ENCODE data around the gene TAGAP. TPM values are rescaled to one million over a fixed set of nuclear protein-coding genes. Genes with fewer than 3 reads are reported as not detected.

Gene TAGAP
- total RNA-seq, 2 experiments from 2014 or later, result 64.5 to 67.0 TPM

- ATAC-seq (no peak), DNase-seq (no peak)
- no peak overlapping the region for H3K27ac Mint-ChIP-seq
- ChIA-PET POLR2A (interaction anchor here (2.5 kb wide), 1 partner anchor 9 kb away, joined by 8 read pairs; no protein-coding TSS in a partner anchor), CTCF (interaction anchor here (0.9 to 6.0 kb wide), 2 partner anchors 10 to 22 kb away, joined by 3 to 33 read pairs; no protein-coding TSS in a partner anchor)
- H3K36me3 Mint-ChIP-seq (ENCODE audit: low read depth), result peaks cover 4% of the 10 kb centered on the region
- peaks cover 2% of the 10 kb centered on the region for H3K9me3 Mint-ChIP-seq (ENCODE audit: insufficient read depth)
- H3K4me1 Mint-ChIP-seq (ENCODE audit: low read depth), result peaks cover 25% of the 10 kb centered on the region
- H3K27me3 Mint-ChIP-seq (ENCODE audit: low read depth), result no peaks in the 10 kb centered on the region
- H3K4me3 Mint-ChIP-seq, result no peak overlapping the region
Observed at GRCh38 chr6:159084493-159085091, 39.8 kb upstream of the TAGAP start.

- peaks cover 36% of the 10 kb centered on the region for H3K4me1 Mint-ChIP-seq (ENCODE audit: low read depth)
- H3K9me3 Mint-ChIP-seq (ENCODE audit: insufficient read depth), result peaks cover 5% of the 10 kb centered on the region
- ATAC-seq, result no peak
- H3K36me3 Mint-ChIP-seq (ENCODE audit: low read depth), result peaks cover 8% of the 10 kb centered on the region
- H3K27me3 Mint-ChIP-seq (ENCODE audit: low read depth), result no peaks in the 10 kb centered on the region
- CTCF ChIA-PET, result interaction anchor here (1.0 to 6.0 kb wide), 2 partner anchors 11 to 39 kb away, joined by 4 to 33 read pairs; no protein-coding TSS in a partner anchor
- DNase-seq, result no peak
- H3K4me3 Mint-ChIP-seq, result no peak overlapping the region
- no peak overlapping the region for H3K27ac Mint-ChIP-seq
- POLR2A ChIA-PET, result interaction anchor here (1.0 to 2.5 kb wide), 6 partner anchors 10 to 40 kb away, joined by 3 to 8 read pairs (median 6); partner anchors contain the start of gene TAGAP
Observed at GRCh38 chr6:159083146-159083545, 38.4 kb upstream of the TAGAP start.

GRCh38 chr6:159082039-159082815 lies 37.4 kb upstream of the TAGAP start:
- no peak overlapping the region for H3K4me3 Mint-ChIP-seq
- DNase-seq, result no peak
- peaks cover 43% of the 10 kb centered on the region for H3K4me1 Mint-ChIP-seq (ENCODE audit: low read depth)
- peaks cover 5% of the 10 kb centered on the region for H3K9me3 Mint-ChIP-seq (ENCODE audit: insufficient read depth)
- H3K27ac Mint-ChIP-seq, result no peak overlapping the region
- CTCF ChIA-PET, result interaction anchor here (1.0 to 6.0 kb wide), 2 partner anchors 12 to 20 kb away, joined by 4 to 33 read pairs; no protein-coding TSS in a partner anchor
- POLR2A ChIA-PET, result interaction anchor here (1.2 to 3.4 kb wide), 7 partner anchors 11 to 39 kb away, joined by 3 to 38 read pairs (median 8); partner anchors contain the start of gene TAGAP
- no peak for ATAC-seq
- peaks cover 8% of the 10 kb centered on the region for H3K36me3 Mint-ChIP-seq (ENCODE audit: low read depth)
- H3K27me3 Mint-ChIP-seq (ENCODE audit: low read depth), result no peaks in the 10 kb centered on the region

GRCh38 chr6:159080217-159080976 lies 35.6 kb upstream of the TAGAP start:
- ChIA-PET CTCF (interaction anchor here (0.8 to 6.0 kb wide), 12 partner anchors 9 to 107 kb away, joined by 3 to 33 read pairs (median 4); partner anchors contain the start of gene TAGAP), POLR2A (interaction anchor here (0.6 to 3.4 kb wide), 9 partner anchors 8 to 41 kb away, joined by 3 to 38 read pairs (median 4); partner anchors contain the start of gene TAGAP)
- Mint-ChIP-seq H3K9me3 (ENCODE audit: insufficient read depth) (peaks cover 5% of the 10 kb centered on the region), H3K36me3 (ENCODE audit: low read depth) (peaks cover 6% of the 10 kb centered on the region), H3K4me1 (ENCODE audit: low read depth) (peaks cover 56% of the 10 kb centered on the region), H3K27ac (peak overlapping the region; percentile 70), H3K4me3 (no peak overlapping the region), H3K27me3 (ENCODE audit: low read depth) (no peaks in the 10 kb centered on the region)
- DNase-seq (peak; percentile 41), ATAC-seq (peak; percentile 52)

GRCh38 chr6:159079367-159079766 lies 34.6 kb upstream of the TAGAP start:
- peaks cover 5% of the 10 kb centered on the region for H3K9me3 Mint-ChIP-seq (ENCODE audit: insufficient read depth)
- H3K36me3 Mint-ChIP-seq (ENCODE audit: low read depth), result peaks cover 5% of the 10 kb centered on the region
- no peaks in the 10 kb centered on the region for H3K27me3 Mint-ChIP-seq (ENCODE audit: low read depth)
- H3K4me3 Mint-ChIP-seq, result no peak overlapping the region
- peak overlapping the region; percentile 47 for H3K27ac Mint-ChIP-seq
- ATAC-seq, result no peak
- peak; percentile 19 for DNase-seq
- H3K4me1 Mint-ChIP-seq (ENCODE audit: low read depth), result peaks cover 60% of the 10 kb centered on the region
- ChIA-PET CTCF (interaction anchor here (0.8 to 6.0 kb wide), 10 partner anchors 9 to 106 kb away, joined by 3 to 33 read pairs (median 4); partner anchors contain the start of gene TAGAP), POLR2A (interaction anchor here (0.6 to 3.4 kb wide), 6 partner anchors 9 to 36 kb away, joined by 3 to 38 read pairs (median 8); partner anchors contain the start of gene TAGAP)

- CTCF ChIA-PET, result interaction anchor here (0.9 to 4.8 kb wide), 10 partner anchors 9 to 68 kb away, joined by 3 to 37 read pairs (median 4); no protein-coding TSS in a partner anchor
- Mint-ChIP-seq H3K4me3 (peak overlapping the region; percentile 9), H3K27ac (peak overlapping the region; percentile 74), H3K4me1 (ENCODE audit: low read depth) (peaks cover 67% of the 10 kb centered on the region), H3K27me3 (ENCODE audit: low read depth) (no peaks in the 10 kb centered on the region), H3K9me3 (ENCODE audit: insufficient read depth) (peaks cover 9% of the 10 kb centered on the region), H3K36me3 (ENCODE audit: low read depth) (peaks cover 5% of the 10 kb centered on the region)
- POLR2A ChIA-PET, result interaction anchor here (0.7 to 2.0 kb wide), 4 partner anchors 14 to 685 kb away, joined by 3 to 16 read pairs (median 9); partner anchors contain the start of genes ACAT2 and TAGAP
- DNase-seq (peak; percentile 47), ATAC-seq (peak; percentile 65)
Observed at GRCh38 chr6:159077123-159077522, 32.3 kb upstream of the TAGAP start.

DNA sequence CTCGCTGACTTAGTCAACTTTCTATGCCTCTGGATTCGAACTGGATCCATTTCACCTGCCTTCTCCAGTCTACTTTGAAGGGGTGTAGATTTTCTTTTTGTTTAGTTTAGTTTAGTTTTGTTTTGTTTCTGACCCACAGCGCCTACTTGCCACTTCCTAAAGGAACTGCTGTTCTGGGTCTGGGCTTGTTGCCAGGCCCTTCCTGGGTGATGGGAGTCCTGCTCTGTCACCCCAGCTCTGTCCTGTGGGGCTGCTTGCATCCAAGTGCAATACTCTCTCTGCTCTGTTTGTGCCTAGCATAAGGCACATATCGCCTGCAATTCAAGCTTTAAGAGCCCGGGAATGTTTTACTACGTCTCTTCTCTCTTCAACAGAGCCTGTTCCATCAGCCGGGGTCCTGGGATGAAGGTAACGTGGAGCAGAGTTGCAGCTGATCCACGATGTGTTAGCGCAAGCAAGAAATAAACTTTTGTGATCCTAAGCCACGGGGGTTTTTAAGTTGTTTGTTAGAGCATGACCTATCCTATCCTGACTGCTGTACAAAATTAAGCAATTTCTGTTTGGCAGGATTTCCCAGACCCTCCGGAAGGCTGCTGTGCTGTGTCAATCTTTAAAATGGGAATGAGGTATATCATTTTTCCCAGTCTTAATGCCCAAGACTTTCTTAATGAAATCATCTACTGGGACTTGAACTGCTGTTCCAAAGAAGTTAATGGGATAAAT lies 30.9 kb upstream of the TAGAP start:
- ChIA-PET POLR2A (interaction anchor here (1.2 to 2.0 kb wide), 2 partner anchors 19 to 31 kb away, joined by 4 read pairs; partner anchors contain the start of gene TAGAP), CTCF (interaction anchor here (0.7 to 4.8 kb wide), 6 partner anchors 12 to 59 kb away, joined by 3 to 37 read pairs (median 4); partner anchors contain the start of gene TAGAP)
- no peak overlapping the region for H3K4me3 Mint-ChIP-seq
- H3K9me3 Mint-ChIP-seq (ENCODE audit: insufficient read depth), result peaks cover 9% of the 10 kb centered on the region
- H3K4me1 Mint-ChIP-seq (ENCODE audit: low read depth), result peaks cover 70% of the 10 kb centered on the region
- H3K27ac Mint-ChIP-seq, result no peak overlapping the region
- no peaks in the 10 kb centered on the region for H3K27me3 Mint-ChIP-seq (ENCODE audit: low read depth)
- no peak for ATAC-seq
- peak; percentile 18 for DNase-seq
- H3K36me3 Mint-ChIP-seq (ENCODE audit: low read depth), result peaks cover 5% of the 10 kb centered on the region

DNA sequence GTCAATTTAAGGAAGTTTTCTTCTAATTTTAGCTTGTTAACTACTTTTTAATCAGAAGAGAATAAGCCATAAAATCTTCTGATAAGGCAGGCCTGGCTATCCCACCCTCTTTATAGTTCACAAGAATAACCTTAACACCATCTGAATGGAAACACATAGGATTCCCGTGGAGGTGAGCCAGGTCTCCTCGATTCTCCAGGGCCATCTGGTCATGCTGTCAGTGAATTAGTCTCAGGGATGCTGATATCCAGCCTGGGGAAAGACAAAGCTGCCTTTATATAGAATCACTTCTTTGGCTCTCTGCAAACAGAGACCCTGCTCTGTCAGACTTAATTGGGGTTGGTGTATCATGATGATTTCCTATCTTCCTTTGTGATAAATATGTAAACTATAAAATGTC lies 30.1 kb upstream of the TAGAP start:
- POLR2A ChIA-PET, result interaction anchor here (1.0 to 1.2 kb wide), 2 partner anchors 12 to 30 kb away, joined by 3 to 4 read pairs; partner anchors contain the start of gene TAGAP
- Mint-ChIP-seq H3K27me3 (ENCODE audit: low read depth) (no peaks in the 10 kb centered on the region), H3K4me1 (ENCODE audit: low read depth) (peaks cover 62% of the 10 kb centered on the region), H3K9me3 (ENCODE audit: insufficient read depth) (peaks cover 9% of the 10 kb centered on the region), H3K4me3 (no peak overlapping the region), H3K27ac (no peak overlapping the region), H3K36me3 (ENCODE audit: low read depth) (peaks cover 5% of the 10 kb centered on the region)
- CTCF ChIA-PET, result interaction anchor here (1.4 to 4.8 kb wide), 4 partner anchors 11 to 33 kb away, joined by 3 to 37 read pairs (median 9); no protein-coding TSS in a partner anchor
- DNase-seq (peak; percentile 19), ATAC-seq (no peak)

GRCh38 chr6:159074120-159074684 lies 29.4 kb upstream of the TAGAP start:
- DNase-seq (peak; percentile 17), ATAC-seq (no peak)
- Mint-ChIP-seq H3K4me3 (no peak overlapping the region), H3K27ac (no peak overlapping the region), H3K4me1 (ENCODE audit: low read depth) (peaks cover 56% of the 10 kb centered on the region), H3K36me3 (ENCODE audit: low read depth) (no peaks in the 10 kb centered on the region), H3K27me3 (ENCODE audit: low read depth) (no peaks in the 10 kb centered on the region), H3K9me3 (ENCODE audit: insufficient read depth) (peaks cover 4% of the 10 kb centered on the region)
- ChIA-PET CTCF (interaction anchor here (1.3 to 4.8 kb wide), 5 partner anchors 10 to 35 kb away, joined by 3 to 37 read pairs (median 5); no protein-coding TSS in a partner anchor), POLR2A (interaction anchor here (1.0 to 2.0 kb wide), 2 partner anchors 11 to 12 kb away, joined by 3 to 9 read pairs; no protein-coding TSS in a partner anchor)
